ENCODE data around the gene PNMA8C. TPM values are rescaled to one million over a fixed set of nuclear protein-coding genes. Genes with fewer than 3 reads are reported as not detected.

PNMA8C gene
- polyA plus RNA-seq, result not detected in 3 replicates
- not detected for polyA plus RNA-seq (2011; ENCODE audit: low read depth)
- not detected in 2 replicates for polyA plus RNA-seq (2011; cell fraction: cytosol; rRNA removed)
- not detected in 2 replicates for polyA plus RNA-seq (2011; cell fraction: nucleus; rRNA removed)
- polyA plus RNA-seq (2012; ENCODE audit: low replicate concordance), result not detected in 2 replicates
- not detected in 3 replicates for polyA minus RNA-seq
- polyA minus RNA-seq (2011; cell fraction: cytosol; rRNA and poly(A)+ RNA removed), result not detected
- not detected in 2 replicates for polyA minus RNA-seq (2011; cell fraction: nucleus; rRNA and poly(A)+ RNA removed)

GRCh38 chr19:46428239-46429135 lies at the start of gene PNMA8C:
TSS of gene PNMA8C (minus strand) at chr19:46428936. CDS start at chr19:46428359, 577 bp downstream.
- dilution Hi-C loops (cut with MboI; ENCODE audit: extremely low pct_ligation_motif_present, low sequenced_read_pairs), result no loop called here
- Histone ChIP-seq H3K4me1 (ENCODE audit: control insufficient read depth, extremely low read depth, insufficient read depth, low read length) (peaks cover 11% of the 10 kb centered on the region), H3K4me3 (ENCODE audit: control insufficient read depth in 2 of 3, extremely low read depth in 1 of 3, insufficient read depth in 2 of 3, low read depth in 1 of 3, low read length in 3 of 3) (no peak within 1 kb of the TSS), H3K9me1 (ENCODE audit: control insufficient read depth, extremely low read depth, insufficient read depth, low read length) (no peaks in the 10 kb centered on the region), H3K4me2 (ENCODE audit: control insufficient read depth, extremely low read depth, insufficient read depth, low read depth, low read length) (peak within 1 kb of the TSS; percentile 32), H3K27me3 (ENCODE audit: control insufficient read depth, extremely low read depth, insufficient read depth, low read length) (peaks cover 28% of the 10 kb centered on the region), H4K20me1 (ENCODE audit: control insufficient read depth, extremely low read depth, insufficient read depth, low read length) (no peaks in the 10 kb centered on the region), H3K79me2 (ENCODE audit: control insufficient read depth, insufficient read depth, low read length) (no peaks in the 10 kb centered on the region), H3K9me3 (ENCODE audit: control insufficient read depth, low read depth, low read length) (no peaks in the 10 kb centered on the region), H3K9ac (ENCODE audit: control insufficient read depth, extremely low read depth, insufficient read depth, low read length) (no peak within 1 kb of the TSS), H2AFZ (ENCODE audit: control insufficient read depth, low read length) (no peak within 1 kb of the TSS), H3K36me3 (ENCODE audit: control insufficient read depth in 2 of 2, extremely low read depth in 1 of 2, insufficient read depth in 2 of 2, low read length in 2 of 2) (no peaks in the 10 kb centered on the region), H3K27ac (ENCODE audit: control insufficient read depth, insufficient read depth, low read length) (no peak within 1 kb of the TSS)
- FAIRE-seq, result no peak
- DNase-seq (ENCODE audit: low read depth, low spot score), result no peak
- TF ChIP-seq CTCF (optimal IDR thresholded peaks at IDR 0.05 in 1 of 3, IDR thresholded peaks at IDR 0.05 in 1 of 3, conservative IDR thresholded peaks at IDR 0.05 in 1 of 3; ENCODE audit: extremely low read depth in 1 of 3, insufficient read depth in 2 of 3, low read length in 3 of 3) (no peak), EZH2 (IDR thresholded peaks at IDR 0.05; ENCODE audit: low read length) (no peak)

- H3K4me3 ChIP-seq (ENCODE audit: control insufficient read depth in 2 of 3, extremely low read depth in 1 of 3, insufficient read depth in 2 of 3, low read depth in 1 of 3, low read length in 3 of 3), result no peak overlapping the region
- H4K20me1 ChIP-seq (ENCODE audit: control insufficient read depth, extremely low read depth, insufficient read depth, low read length), result no peaks in the 10 kb centered on the region
- H3K36me3 ChIP-seq (ENCODE audit: control insufficient read depth in 2 of 2, extremely low read depth in 1 of 2, insufficient read depth in 2 of 2, low read length in 2 of 2), result no peaks in the 10 kb centered on the region
- no peak overlapping the region for H3K9ac ChIP-seq (ENCODE audit: control insufficient read depth, extremely low read depth, insufficient read depth, low read length)
- H3K9me3 ChIP-seq (ENCODE audit: control insufficient read depth, low read depth, low read length), result no peaks in the 10 kb centered on the region
- no peak overlapping the region for H3K4me2 ChIP-seq (ENCODE audit: control insufficient read depth, extremely low read depth, insufficient read depth, low read depth, low read length)
- no peaks in the 10 kb centered on the region for H3K27me3 ChIP-seq (ENCODE audit: control insufficient read depth, extremely low read depth, insufficient read depth, low read length)
- H3K9me1 ChIP-seq (ENCODE audit: control insufficient read depth, extremely low read depth, insufficient read depth, low read length), result no peaks in the 10 kb centered on the region
- FAIRE-seq (no peak), DNase-seq (ENCODE audit: low read depth, low spot score) (no peak)
- dilution Hi-C loops (cut with MboI; ENCODE audit: extremely low pct_ligation_motif_present, low sequenced_read_pairs), result no loop called here
- no peak overlapping the region for H2AFZ ChIP-seq (ENCODE audit: control insufficient read depth, low read length)
- no peak for TF ChIP-seq CTCF (optimal IDR thresholded peaks at IDR 0.05 in 1 of 3, IDR thresholded peaks at IDR 0.05 in 1 of 3, conservative IDR thresholded peaks at IDR 0.05 in 1 of 3; ENCODE audit: extremely low read depth in 1 of 3, insufficient read depth in 2 of 3, low read length in 3 of 3)
- TF ChIP-seq EZH2 (IDR thresholded peaks at IDR 0.05; ENCODE audit: low read length), result no peak
- peaks cover 7% of the 10 kb centered on the region for H3K4me1 ChIP-seq (ENCODE audit: control insufficient read depth, extremely low read depth, insufficient read depth, low read length)
- H3K27ac ChIP-seq (ENCODE audit: control insufficient read depth, insufficient read depth, low read length), result no peak overlapping the region
- H3K79me2 ChIP-seq (ENCODE audit: control insufficient read depth, insufficient read depth, low read length), result no peaks in the 10 kb centered on the region
Measured at GRCh38 chr19:46475986-46476385, 47.2 kb upstream of the PNMA8C start.
